Measurements from ENCODE around the gene CLDN14. TPM values are rescaled to one million over a fixed set of nuclear protein-coding genes. Genes with fewer than 3 reads are reported as not detected.

Gene CLDN14
- total RNA-seq, 1 donor from 2014 or later = 1.2 TPM

- intact Hi-C loops (cut with DNase I) = no loop called here
- peak; percentile 58 for DNase-seq (ENCODE audit: low spot score)
- no peak for ATAC-seq
These were observed 59.2 kb downstream of the CLDN14 start for GRCh38 chr21:36420571-36421339.

DNA sequence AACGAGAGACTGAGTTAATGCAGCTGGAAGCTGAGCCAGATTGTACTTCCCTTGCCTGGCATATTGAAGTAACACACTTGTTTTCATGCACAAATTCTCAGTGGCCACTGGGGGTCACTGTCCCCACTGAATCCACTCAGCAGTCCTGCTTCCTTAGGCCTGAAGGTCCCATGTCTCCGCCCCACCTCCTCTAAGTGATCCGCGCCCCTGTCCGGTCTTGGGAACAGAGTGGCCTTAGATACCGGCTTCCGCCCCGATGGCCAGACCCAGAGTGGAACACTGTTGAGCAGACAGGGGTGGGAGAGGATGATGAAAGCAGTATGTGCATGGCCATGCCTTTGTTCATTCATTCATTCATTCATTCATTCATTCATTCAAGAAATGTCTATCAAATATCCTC is 59.9 kb downstream of the CLDN14 start:
- intact Hi-C loops (cut with DNase I) = no loop called here
- ATAC-seq (peak; percentile 89), DNase-seq (ENCODE audit: low spot score) (peak; percentile 82)

- intact Hi-C loops (cut with DNase I) = no loop called here
- ATAC-seq (no peak), DNase-seq (ENCODE audit: low spot score) (peak; percentile 34)
These were observed 60.7 kb downstream of the CLDN14 start for GRCh38 chr21:36419241-36419640.

GRCh38 chr21:36415375-36415774 is 64.5 kb downstream of the CLDN14 start:
- intact Hi-C loops (cut with DNase I) = no loop called here
- DNase-seq (ENCODE audit: low spot score) (peak; percentile 18), ATAC-seq (no peak)

GRCh38 chr21:36412916-36413315 is 67.0 kb downstream of the CLDN14 start:
- DNase-seq (ENCODE audit: low spot score) = no peak
- intact Hi-C loops (cut with DNase I) = loop anchor here (5.0 kb wide), 1 partner anchor 1299 kb away; no protein-coding TSS in a partner anchor
- no peak for ATAC-seq

DNA sequence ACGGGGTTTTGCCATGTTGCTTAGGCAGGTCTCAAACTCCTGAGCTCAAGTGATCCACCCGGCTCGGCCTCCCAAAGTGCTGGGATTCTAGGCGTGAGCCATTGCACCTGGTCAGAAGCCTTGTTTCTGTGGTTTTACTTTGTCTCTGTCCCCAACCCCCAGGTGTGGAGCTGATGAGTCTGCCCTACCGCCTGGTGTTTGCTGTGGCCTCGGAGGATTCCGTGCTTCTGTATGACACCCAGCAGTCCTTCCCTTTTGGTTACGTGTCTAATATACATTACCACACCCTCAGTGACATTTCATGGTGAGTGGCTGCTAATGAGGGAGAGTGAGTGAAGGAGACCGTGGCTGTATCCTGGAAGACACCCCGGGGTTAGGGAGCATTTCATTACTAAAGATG is 68.6 kb downstream of the CLDN14 start:
- ATAC-seq (no peak), DNase-seq (ENCODE audit: low spot score) (no peak)
- intact Hi-C loops (cut with DNase I) = loop anchor here (5.0 kb wide), 1 partner anchor 1301 kb away; no protein-coding TSS in a partner anchor

Other genes starting within 250 kb of the CLDN14 start
- 58.8 TPM for gene MORC3, start 159.9 kb downstream of the CLDN14 start, total RNA-seq
- gene CHAF1B, start 94.7 kb downstream of the CLDN14 start, total RNA-seq = 2.5 TPM
- not detected for gene SIM2, start 219.0 kb upstream of the CLDN14 start, total RNA-seq

Data from sciatic nerve (tissue), 2 donors.